Calu3 (cell line): ENCODE data around the gene KCNQ5. TPM values are rescaled to one million over a fixed set of nuclear protein-coding genes. Genes with fewer than 3 reads are reported as not detected.

Experiments
- BruUV-seq: library from RNA; stranded (reverse); fragments of 400-500 nt; replicated peaks from 2 replicates; lab custom pipeline; 2021; lab: Mats Ljungman, UMichigan
- CTCF ChIA-PET: fragments of 300-600 bp; sonication (Branson Sonifier 250); formaldehyde crosslinking; loops from one replicate; lab custom pipeline; 2022; ENCODE audit warnings: antibody characterized with exemption; lab: Charles Lee
- DNase-seq: peaks from one replicate; pipeline ENCODE4 v3.0.0; 2022
- H3K27ac Mint-ChIP-seq: one replicate; pipeline ENCODE4 v1.8.0; 2022; ENCODE audit warnings: mixed read lengths; ENCODE audit not compliant: unreplicated experiment
- H3K27me3 Mint-ChIP-seq: one replicate; pipeline ENCODE4 v1.8.0; 2022; ENCODE audit warnings: mixed read lengths; ENCODE audit not compliant: unreplicated experiment
- H3K36me3 Mint-ChIP-seq: one replicate; pipeline ENCODE4 v1.8.0; 2022; ENCODE audit warnings: mild to moderate bottlenecking, moderate library complexity, mixed read lengths; ENCODE audit not compliant: insufficient read depth, unreplicated experiment
- H3K4me1 Mint-ChIP-seq: one replicate; pipeline ENCODE4 v1.8.0; 2022; ENCODE audit warnings: mild to moderate bottlenecking, low read depth, mixed read lengths; ENCODE audit not compliant: unreplicated experiment
- H3K4me3 Mint-ChIP-seq: one replicate; pipeline ENCODE4 v1.8.0; 2022; ENCODE audit warnings: mild to moderate bottlenecking, low read depth, moderate library complexity, mixed read lengths; ENCODE audit not compliant: unreplicated experiment
- H3K9me3 Mint-ChIP-seq: one replicate; pipeline ENCODE4 v1.8.0; 2022; ENCODE audit warnings: low read depth, mixed read lengths; ENCODE audit not compliant: unreplicated experiment
- intact Hi-C: fragments of 100-400 bp; cut with micrococcal nuclease; formaldehyde crosslinking; loops from one replicate; pipeline ENCODE4 v1.10.0; 2022; ENCODE audit not compliant: unreplicated experiment
- total RNA-seq: library from RNA; stranded (reverse); gene quantifications from 2 replicates; pipeline ENCODE4 v1.2.3, GENCODE V29; 2022
- TF ChIP-seq, protein P1 (sequence below): fragments of 200-600 bp; IDR thresholded peaks from one replicate; pipeline ENCODE4 v1.8.0; 2022; ENCODE audit warnings: antibody characterized with exemption; ENCODE audit not compliant: unreplicated experiment

Gene KCNQ5
- total RNA-seq, 1 experiment from 2014 or later: not detected

- no TSS peak for BruUV-seq
- Mint-ChIP-seq H3K4me1 (no peaks in the 10 kb centered on the region), H3K4me3 (no peak overlapping the region), H3K36me3 (no peaks in the 10 kb centered on the region), H3K27me3 (no peaks in the 10 kb centered on the region), H3K9me3 (no peaks in the 10 kb centered on the region), H3K27ac (no peak overlapping the region)
- CTCF ChIA-PET: no interaction called here
- DNase-seq: no peak
- TF ChIP-seq, protein P1, sequence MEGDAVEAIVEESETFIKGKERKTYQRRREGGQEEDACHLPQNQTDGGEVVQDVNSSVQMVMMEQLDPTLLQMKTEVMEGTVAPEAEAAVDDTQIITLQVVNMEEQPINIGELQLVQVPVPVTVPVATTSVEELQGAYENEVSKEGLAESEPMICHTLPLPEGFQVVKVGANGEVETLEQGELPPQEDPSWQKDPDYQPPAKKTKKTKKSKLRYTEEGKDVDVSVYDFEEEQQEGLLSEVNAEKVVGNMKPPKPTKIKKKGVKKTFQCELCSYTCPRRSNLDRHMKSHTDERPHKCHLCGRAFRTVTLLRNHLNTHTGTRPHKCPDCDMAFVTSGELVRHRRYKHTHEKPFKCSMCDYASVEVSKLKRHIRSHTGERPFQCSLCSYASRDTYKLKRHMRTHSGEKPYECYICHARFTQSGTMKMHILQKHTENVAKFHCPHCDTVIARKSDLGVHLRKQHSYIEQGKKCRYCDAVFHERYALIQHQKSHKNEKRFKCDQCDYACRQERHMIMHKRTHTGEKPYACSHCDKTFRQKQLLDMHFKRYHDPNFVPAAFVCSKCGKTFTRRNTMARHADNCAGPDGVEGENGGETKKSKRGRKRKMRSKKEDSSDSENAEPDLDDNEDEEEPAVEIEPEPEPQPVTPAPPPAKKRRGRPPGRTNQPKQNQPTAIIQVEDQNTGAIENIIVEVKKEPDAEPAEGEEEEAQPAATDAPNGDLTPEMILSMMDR: no peak
- intact Hi-C loops: no loop called here
These were observed 380.7 kb downstream of the KCNQ5 start for GRCh38 chr6:73002588-73002987.

DNA sequence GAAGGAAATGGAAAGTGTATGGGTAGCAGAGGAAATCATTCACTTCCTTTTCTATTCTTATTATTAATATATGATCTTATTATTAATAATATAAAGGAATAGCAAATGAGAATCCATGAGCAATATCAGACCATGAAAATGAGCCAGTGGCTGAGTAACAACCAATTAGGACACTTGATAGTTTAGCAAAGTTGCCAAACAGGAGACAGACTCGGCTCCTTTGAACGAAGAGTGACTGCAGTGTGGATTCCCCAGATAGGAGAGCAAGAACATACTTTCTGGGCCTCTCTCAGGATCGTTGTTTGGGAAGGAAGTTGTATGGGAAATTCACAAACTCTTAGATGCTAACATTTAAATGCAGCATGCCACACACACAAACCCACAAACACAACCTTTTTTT, 381.4 kb downstream of the KCNQ5 start:
- DNase-seq: no peak
- intact Hi-C loops: no loop called here
- Mint-ChIP-seq H3K27ac (no peak overlapping the region), H3K9me3 (no peaks in the 10 kb centered on the region), H3K4me3 (no peak overlapping the region), H3K27me3 (no peaks in the 10 kb centered on the region), H3K4me1 (no peaks in the 10 kb centered on the region), H3K36me3 (no peaks in the 10 kb centered on the region)
- TF ChIP-seq, protein P1: no peak
- CTCF ChIA-PET: no interaction called here
- BruUV-seq: no TSS peak

- intact Hi-C loops: no loop called here
- no peak overlapping the region for H3K27ac Mint-ChIP-seq
- CTCF ChIA-PET: no interaction called here
- no TSS peak for BruUV-seq
- no peaks in the 10 kb centered on the region for H3K9me3 Mint-ChIP-seq
- TF ChIP-seq, protein P1: no peak
- DNase-seq: no peak
- no peaks in the 10 kb centered on the region for H3K36me3 Mint-ChIP-seq
- H3K4me1 Mint-ChIP-seq: no peaks in the 10 kb centered on the region
- H3K4me3 Mint-ChIP-seq: no peak overlapping the region
- H3K27me3 Mint-ChIP-seq: no peaks in the 10 kb centered on the region
These were observed 382.4 kb downstream of the KCNQ5 start for GRCh38 chr6:73004231-73004630.

- intact Hi-C loops: no loop called here
- DNase-seq: no peak
- TF ChIP-seq, protein P1: no peak
- H3K4me1 Mint-ChIP-seq: no peaks in the 10 kb centered on the region
- no peaks in the 10 kb centered on the region for H3K27me3 Mint-ChIP-seq
- no TSS peak for BruUV-seq
- no peaks in the 10 kb centered on the region for H3K36me3 Mint-ChIP-seq
- no peak overlapping the region for H3K27ac Mint-ChIP-seq
- H3K4me3 Mint-ChIP-seq: no peak overlapping the region
- no peaks in the 10 kb centered on the region for H3K9me3 Mint-ChIP-seq
- CTCF ChIA-PET: no interaction called here
These were observed 383.0 kb downstream of the KCNQ5 start for GRCh38 chr6:73004861-73005260.
